Trophoblast cell (in vitro differentiated cells and primary cell): ENCODE measurements around the gene ALPK3.

Experiments
- DNase-seq, 2 donors: peaks; one replicate each; pipeline ENCODE4 v3.0.0-alpha.2; 2016
- H2AFZ ChIP-seq: 2 replicates; pipeline ENCODE4 v1.6.1; 2013; ENCODE audit warnings: low read length, moderate library complexity, mild to moderate bottlenecking; ENCODE audit not compliant: insufficient read depth, poor library complexity
- H2AK5ac ChIP-seq: 2 replicates; pipeline ENCODE4 v1.6.1; 2013; ENCODE audit warnings: mild to moderate bottlenecking, low read length
- H2BK120ac ChIP-seq: 2 replicates; pipeline ENCODE4 v1.6.1; 2013; ENCODE audit warnings: low read length, mild to moderate bottlenecking, moderate library complexity; ENCODE audit not compliant: insufficient read depth, poor library complexity
- H2BK12ac ChIP-seq: 2 replicates; pipeline ENCODE4 v1.6.1; 2013; ENCODE audit warnings: mild to moderate bottlenecking, low read length, moderate library complexity
- H2BK5ac ChIP-seq: 2 replicates; pipeline ENCODE4 v1.6.1; 2013; ENCODE audit warnings: low read length, low read depth, moderate library complexity, mild to moderate bottlenecking; ENCODE audit not compliant: poor library complexity
- H3K14ac ChIP-seq: 2 replicates; pipeline ENCODE4 v1.6.1; 2013; ENCODE audit warnings: mild to moderate bottlenecking, low read length
- H3K18ac ChIP-seq: 2 replicates; pipeline ENCODE4 v1.6.1; 2013; ENCODE audit warnings: mild to moderate bottlenecking, low read length
- H3K23ac ChIP-seq: 2 replicates; pipeline ENCODE4 v1.6.1; 2013; ENCODE audit warnings: low read length
- H3K27ac ChIP-seq: 2 replicates; pipeline ENCODE4 v1.5.1; 2013; ENCODE audit warnings: low read depth, mild to moderate bottlenecking, inconsistent platforms, low read length, moderate library complexity
- H3K27me3 ChIP-seq: 2 replicates; pipeline ENCODE4 v1.6.1; 2013; ENCODE audit warnings: inconsistent platforms, mild to moderate bottlenecking, low read length, moderate library complexity; ENCODE audit not compliant: insufficient read depth
- H3K36me3 ChIP-seq, 2 experiments: 1 replicate in 1 of 2; 2 replicates in 1 of 2; pipeline ENCODE4 v1.6.1; 2013; ENCODE audit warnings: low read length in 2 of 2, mild to moderate bottlenecking in 2 of 2, moderate library complexity in 1 of 2; ENCODE audit not compliant: insufficient read depth in 2 of 2, control insufficient read depth in 1 of 2
- H3K4ac ChIP-seq: 2 replicates; pipeline ENCODE4 v1.6.1; 2013; ENCODE audit warnings: low read depth, mild to moderate bottlenecking, low read length, moderate library complexity
- H3K4me1 ChIP-seq, 2 experiments: 1 replicate in 1 of 2; 2 replicates in 1 of 2; pipeline ENCODE4 v1.6.1; 2013; ENCODE audit warnings: low read length in 2 of 2, mild to moderate bottlenecking in 2 of 2, moderate library complexity in 1 of 2; ENCODE audit not compliant: insufficient read depth in 2 of 2, control insufficient read depth in 1 of 2
- H3K4me2 ChIP-seq: 2 replicates; pipeline ENCODE4 v1.6.1; 2013; ENCODE audit warnings: inconsistent platforms, mild to moderate bottlenecking, low read length, moderate library complexity
- H3K4me3 ChIP-seq: 2 replicates; pipeline ENCODE4 v1.5.1; 2013; ENCODE audit warnings: mild to moderate bottlenecking, low read depth, low read length, inconsistent platforms
- H3K79me1 ChIP-seq: one replicate; pipeline ENCODE4 v1.6.1; 2013; ENCODE audit warnings: low read length
- H3K79me2 ChIP-seq: 2 replicates; pipeline ENCODE4 v1.6.1; 2013; ENCODE audit warnings: low read length, mild to moderate bottlenecking; ENCODE audit not compliant: control insufficient read depth, insufficient read depth, poor library complexity
- H3K9ac ChIP-seq: 2 replicates; pipeline ENCODE4 v1.6.1; 2013; ENCODE audit warnings: mild to moderate bottlenecking, low read length
- H3K9me3 ChIP-seq: 2 replicates; pipeline ENCODE4 v1.6.1; 2013; ENCODE audit warnings: low read depth, mild to moderate bottlenecking, control low read depth, inconsistent platforms, low read length; ENCODE audit not compliant: insufficient read depth
- H4K12ac ChIP-seq: 2 replicates; pipeline ENCODE4 v1.6.1; 2013; ENCODE audit warnings: low read depth, mild to moderate bottlenecking, low read length, moderate library complexity
- H4K8ac ChIP-seq: 2 replicates; pipeline ENCODE4 v1.6.1; 2013; ENCODE audit warnings: low read depth, mild to moderate bottlenecking, low read length, moderate library complexity
- H4K91ac ChIP-seq: one replicate; pipeline ENCODE4 v1.6.1; 2013; ENCODE audit warnings: low read depth, mild to moderate bottlenecking, low read length, moderate library complexity
- WGBS: extraction: QIAGEN DNeasy Blood & Tissue Kit; methylation state at CpG from one replicate; pipeline ENCODE4 v1.1.7; 2013; ENCODE audit warnings: missing lambda C conversion rate; ENCODE audit not compliant: insufficient read length, insufficient coverage; ENCODE audit errors: extremely low coverage; 5-methylcytosine and 5-hydroxymethylcytosine counted together

Gene ALPK3

DNA sequence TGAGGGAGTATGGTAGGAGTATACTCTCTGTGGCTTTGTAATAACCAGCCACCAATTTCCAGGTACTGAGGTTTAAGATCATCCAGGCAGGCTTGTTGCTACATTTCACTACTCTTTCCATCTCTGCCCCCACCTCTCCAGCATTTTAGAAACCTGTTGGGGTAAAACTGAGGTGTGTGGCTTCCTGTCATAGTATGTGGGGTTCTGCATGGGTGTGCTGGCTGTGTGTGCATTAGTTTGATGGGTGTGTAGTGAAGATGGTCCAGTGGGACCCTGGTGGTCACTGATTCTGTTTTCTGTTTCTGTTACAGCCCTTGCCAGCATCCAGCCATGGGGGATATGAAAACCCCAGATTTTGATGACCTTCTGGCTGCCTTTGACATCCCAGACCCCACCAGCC, 34.8 kb upstream of the ALPK3 start:
- H3K79me2 ChIP-seq: no peaks in the 10 kb centered on the region
- H3K4ac ChIP-seq: no peak overlapping the region
- no peak overlapping the region for H3K9ac ChIP-seq
- no peak overlapping the region for H2BK120ac ChIP-seq
- H2AK5ac ChIP-seq: no peak overlapping the region
- no peak for DNase-seq
- no peak overlapping the region for H4K12ac ChIP-seq
- no peak overlapping the region for H4K91ac ChIP-seq
- no peaks in the 10 kb centered on the region for H3K27me3 ChIP-seq
- peaks cover 42 to 51% of the 10 kb centered on the region in 2 experiments for H3K36me3 ChIP-seq
- no peak overlapping the region for H3K23ac ChIP-seq
- H2AFZ ChIP-seq: no peak overlapping the region
- no peaks in the 10 kb centered on the region for H3K9me3 ChIP-seq
- H3K79me1 ChIP-seq: no peaks in the 10 kb centered on the region
- no peak overlapping the region for H2BK12ac ChIP-seq
- H3K4me1 ChIP-seq: no peaks in the 10 kb centered on the region
- H3K4me2 ChIP-seq: no peak overlapping the region
- H3K18ac ChIP-seq: no peak overlapping the region
- no peak overlapping the region for H3K4me3 ChIP-seq
- H2BK5ac ChIP-seq: no peak overlapping the region
- H3K27ac ChIP-seq: no peak overlapping the region
- H3K14ac ChIP-seq: no peak overlapping the region
- H4K8ac ChIP-seq: no peak overlapping the region

DNA sequence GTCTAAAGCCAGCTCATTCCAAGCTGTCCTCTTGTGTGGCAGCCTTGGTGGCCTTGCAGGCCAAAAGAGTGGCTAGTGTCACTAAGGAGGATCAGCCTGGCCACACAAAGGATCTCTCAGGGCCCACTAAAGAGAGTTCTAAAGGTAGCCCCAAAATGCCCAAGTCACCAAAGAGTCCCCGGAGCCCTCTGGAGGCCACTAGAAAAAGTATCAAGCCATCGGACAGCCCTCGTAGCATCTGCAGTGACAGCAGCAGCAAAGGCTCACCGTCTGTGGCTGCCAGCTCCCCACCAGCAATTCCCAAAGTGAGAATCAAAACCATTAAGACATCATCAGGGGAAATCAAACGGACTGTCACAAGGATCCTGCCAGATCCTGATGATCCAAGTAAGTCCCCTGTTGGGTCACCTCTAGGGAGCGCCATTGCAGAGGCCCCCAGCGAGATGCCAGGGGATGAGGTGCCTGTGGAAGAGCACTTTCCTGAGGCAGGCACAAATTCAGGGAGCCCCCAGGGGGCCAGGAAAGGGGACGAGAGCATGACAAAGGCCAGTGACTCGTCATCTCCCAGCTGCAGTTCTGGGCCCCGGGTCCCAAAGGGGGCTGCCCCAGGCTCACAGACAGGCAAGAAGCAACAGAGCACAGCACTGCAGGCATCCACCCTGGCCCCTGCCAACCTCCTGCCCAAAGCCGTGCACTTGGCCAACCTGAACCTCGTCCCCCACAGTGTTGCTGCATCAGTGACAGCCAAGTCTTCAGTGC, 33.5 kb upstream of the ALPK3 start:
- Histone ChIP-seq H3K18ac (no peak overlapping the region), H3K14ac (no peak overlapping the region), H2BK5ac (no peak overlapping the region), H3K79me1 (no peaks in the 10 kb centered on the region), H3K4ac (no peak overlapping the region), H4K8ac (no peak overlapping the region), H3K9me3 (no peaks in the 10 kb centered on the region), H3K27ac (no peak overlapping the region), H4K12ac (no peak overlapping the region), H2BK120ac (no peak overlapping the region), H2AFZ (no peak overlapping the region), H2BK12ac (no peak overlapping the region), H3K79me2 (no peaks in the 10 kb centered on the region), H3K36me3 (peaks cover 39 to 45% of the 10 kb centered on the region in 2 experiments), H3K4me3 (no peak overlapping the region), H3K23ac (no peak overlapping the region), H3K27me3 (no peaks in the 10 kb centered on the region), H3K9ac (no peak overlapping the region), H4K91ac (no peak overlapping the region), H2AK5ac (no peak overlapping the region), H3K4me1 (no peaks in the 10 kb centered on the region), H3K4me2 (no peak overlapping the region)
- DNase-seq: no peak
- no CpG with 5 or more reads among the region's 12 CpGs for WGBS

GRCh38 chr15:84784262-84784661, 32.9 kb upstream of the ALPK3 start:
- no peak overlapping the region for H3K23ac ChIP-seq
- DNase-seq: no peak
- peak overlapping the region; percentile 13 for H3K4ac ChIP-seq
- H4K12ac ChIP-seq: no peak overlapping the region
- no peak overlapping the region for H3K4me2 ChIP-seq
- no CpG with 5 or more reads among the region's 17 CpGs for WGBS
- no peaks in the 10 kb centered on the region for H3K27me3 ChIP-seq
- H3K4me3 ChIP-seq: no peak overlapping the region
- H3K9ac ChIP-seq: no peak overlapping the region
- no peak overlapping the region for H2BK12ac ChIP-seq
- no peak overlapping the region for H2AFZ ChIP-seq
- no peaks in the 10 kb centered on the region for H3K9me3 ChIP-seq
- no peak overlapping the region for H4K8ac ChIP-seq
- no peak overlapping the region for H3K27ac ChIP-seq
- H3K79me2 ChIP-seq: no peaks in the 10 kb centered on the region
- H3K18ac ChIP-seq: no peak overlapping the region
- H3K4me1 ChIP-seq: no peaks in the 10 kb centered on the region
- no peak overlapping the region for H2BK120ac ChIP-seq
- H3K79me1 ChIP-seq: no peaks in the 10 kb centered on the region
- H3K14ac ChIP-seq: no peak overlapping the region
- peaks cover 39 to 44% of the 10 kb centered on the region in 2 experiments for H3K36me3 ChIP-seq
- no peak overlapping the region for H2BK5ac ChIP-seq
- no peak overlapping the region for H4K91ac ChIP-seq
- H2AK5ac ChIP-seq: no peak overlapping the region

DNA sequence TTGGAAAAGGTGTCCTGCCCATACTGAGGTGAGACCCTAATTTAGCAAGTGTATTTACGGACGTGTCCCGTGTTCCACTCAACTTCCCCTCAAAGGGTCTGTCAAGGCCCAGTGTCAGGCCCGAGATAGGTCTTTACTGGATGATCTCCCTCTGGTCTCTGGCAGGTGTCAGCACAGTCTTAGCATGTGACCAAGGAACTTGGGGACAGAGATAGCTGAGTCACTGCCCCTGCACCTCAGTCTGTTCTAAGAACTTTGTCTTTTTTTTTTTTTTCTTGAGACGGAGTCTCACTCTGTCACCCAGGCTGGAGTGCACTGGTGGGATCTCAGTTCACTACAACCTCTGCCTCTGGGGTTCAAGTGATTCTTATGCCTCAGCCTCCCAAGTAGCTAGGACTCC, 32.1 kb upstream of the ALPK3 start:
- H2BK5ac ChIP-seq: no peak overlapping the region
- no peak overlapping the region for H2AK5ac ChIP-seq
- no peaks in the 10 kb centered on the region for H3K79me1 ChIP-seq
- no peak overlapping the region for H2AFZ ChIP-seq
- no peak overlapping the region for H3K18ac ChIP-seq
- no peak overlapping the region for H2BK120ac ChIP-seq
- no peak overlapping the region for H4K8ac ChIP-seq
- H3K36me3 ChIP-seq: peaks cover 40 to 44% of the 10 kb centered on the region in 2 experiments
- H3K9ac ChIP-seq: no peak overlapping the region
- H4K12ac ChIP-seq: no peak overlapping the region
- no peaks in the 10 kb centered on the region for H3K79me2 ChIP-seq
- no peak overlapping the region for H4K91ac ChIP-seq
- no peak overlapping the region for H3K4ac ChIP-seq
- H2BK12ac ChIP-seq: no peak overlapping the region
- H3K23ac ChIP-seq: no peak overlapping the region
- H3K4me2 ChIP-seq: no peak overlapping the region
- no CpG with 5 or more reads among the region's 5 CpGs for WGBS
- no peak overlapping the region for H3K4me3 ChIP-seq
- no peaks in the 10 kb centered on the region for H3K9me3 ChIP-seq
- H3K27ac ChIP-seq: no peak overlapping the region
- no peak overlapping the region for H3K14ac ChIP-seq
- no peaks in the 10 kb centered on the region for H3K27me3 ChIP-seq
- no peaks in the 10 kb centered on the region for H3K4me1 ChIP-seq
- no peak for DNase-seq
